Lung (tissue), 12 donors: ENCODE data around the gene KRTAP12-2. TPM values are rescaled to one million over a fixed set of nuclear protein-coding genes. Genes with fewer than 3 reads are reported as not detected.

ENCODE experiments used
- ATAC-seq: fragments of 200-7000 bp; cut with Tn5 transposase; one replicate; pipeline ENCODE4 v1.9.1; 2020; ENCODE audit warnings: moderate number of reproducible peaks; ENCODE audit not compliant: insufficient read depth, low FRiP score
- DNase-seq, 3 donors: peaks; one replicate each; pipeline ENCODE4 v3.0.0-alpha.2; 2013 to 2017
- H3K27ac ChIP-seq, 2 donors: one replicate each; pipeline ENCODE4 v1.5.1; 2013; ENCODE audit warnings: mild to moderate bottlenecking in 2 of 2, moderate library complexity in 2 of 2, control low read depth in 1 of 2, inconsistent platforms in 1 of 2, low read depth in 1 of 2, low read length in 1 of 2
- H3K27me3 ChIP-seq, 3 donors: one replicate each; pipeline ENCODE4 v1.5.1; 2013; ENCODE audit warnings: low read length in 2 of 3; ENCODE audit not compliant: control insufficient read depth in 3 of 3, insufficient read depth in 3 of 3
- H3K36me3 ChIP-seq, 4 donors: one replicate each; pipeline ENCODE4 v1.5.1; 2013; ENCODE audit warnings: low read length in 4 of 4, mild to moderate bottlenecking in 1 of 4, moderate library complexity in 1 of 4; ENCODE audit not compliant: control insufficient read depth in 4 of 4, insufficient read depth in 4 of 4
- H3K4me1 ChIP-seq, 5 donors: one replicate each; pipeline ENCODE4 v1.5.1; 2013; ENCODE audit warnings: low read length in 5 of 5, mild to moderate bottlenecking in 2 of 5, moderate library complexity in 1 of 5; ENCODE audit not compliant: control insufficient read depth in 5 of 5, insufficient read depth in 5 of 5
- H3K4me3 ChIP-seq: one replicate; pipeline ENCODE4 v1.5.1; 2013; ENCODE audit warnings: mild to moderate bottlenecking, control low read depth, moderate library complexity
- H3K9ac ChIP-seq, 2 donors: one replicate each; pipeline ENCODE4 v1.5.1; 2013; ENCODE audit warnings: low read length in 2 of 2, control low read depth in 1 of 2; ENCODE audit not compliant: insufficient read depth in 1 of 2
- H3K9me3 ChIP-seq, 4 donors: one replicate each; pipeline ENCODE4 v1.5.1; 2013; ENCODE audit warnings: low read length in 3 of 4, mild to moderate bottlenecking in 1 of 4, moderate library complexity in 1 of 4; ENCODE audit not compliant: control insufficient read depth in 4 of 4, insufficient read depth in 3 of 4
- CTCF ChIP-seq: IDR thresholded peaks from 2 replicates; pipeline ENCODE4 v1.5.1; 2012; ENCODE audit warnings: mild to moderate bottlenecking; ENCODE audit errors: control extremely low read depth, extremely low read depth
- WGBS, 2 donors: extraction: QIAGEN DNeasy Blood & Tissue Kit; methylation state at CpG; one replicate each; pipeline ENCODE4 v1.1.7; 2013; 5-methylcytosine and 5-hydroxymethylcytosine counted together
- polyA plus RNA-seq, 2 donors: library from polyadenylated mRNA; stranded (reverse); fragments of 200-250 nt; gene quantifications; one replicate each; pipeline ENCODE4 v1.2.1, GENCODE V29; 2013
- total RNA-seq, 2 donors: library from RNA; depleted of rRNA in 1 of 2; stranded (reverse); fragments of >200 nt in 1 of 2; gene quantifications; one replicate each; pipeline ENCODE4 v1.2.1, GENCODE V29; 2014 to 2021
- donor health status: control.
- donor health status: control.
- donor health status: Bipolar disorder and iron deficiency.
- donor health status: healthy.
- donor health status: DM: yes; HTN: yes; CAD: no.

The KRTAP12-2 gene
- total and polyA plus RNA-seq, 4 donors, result not detected

DNA sequence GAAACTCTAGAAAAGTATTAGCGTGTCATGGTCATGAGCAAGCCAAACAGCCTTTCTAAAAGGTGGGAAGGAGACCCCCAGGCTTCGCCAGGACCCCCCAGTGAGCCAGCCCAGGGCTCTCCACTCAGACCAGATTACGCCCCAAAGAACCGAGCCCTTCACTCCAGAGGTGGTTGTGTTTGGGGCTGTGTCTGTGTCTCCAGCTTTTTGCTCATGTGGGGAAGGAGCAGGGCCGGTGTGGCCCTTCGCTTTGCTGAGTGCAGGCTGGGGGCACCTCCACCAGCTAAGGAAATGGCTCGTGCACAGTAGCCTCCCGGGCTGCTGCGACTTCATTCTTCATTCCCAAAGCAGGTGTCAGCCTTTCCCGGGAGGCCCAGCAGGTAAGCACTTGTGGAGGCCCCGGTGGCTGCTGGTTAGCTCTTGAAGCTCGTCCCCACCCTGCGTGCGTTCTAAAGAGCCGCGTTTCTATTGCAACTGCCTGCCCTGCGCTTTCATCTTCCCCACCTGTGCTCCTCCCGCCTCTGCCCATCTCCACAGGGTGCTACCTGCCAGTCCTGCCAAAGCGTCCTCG is 44.1 kb upstream of the KRTAP12-2 start:
- Histone ChIP-seq H3K27me3 (peaks cover 33 to 94% (median 72%) of the 10 kb centered on the region in 3 donors), H3K9ac (no peak overlapping the region), H3K4me3 (no peak overlapping the region), H3K4me1 (peaks cover 0 to 30% (median 8%) of the 10 kb centered on the region in 5 donors), H3K36me3 (no peaks in the 10 kb centered on the region), H3K27ac (no peak overlapping the region), H3K9me3 (peaks cover 0 to 15% (median 0%) of the 10 kb centered on the region in 4 donors)
- ATAC-seq (no peak), DNase-seq (peak in 2 of 3 donors; percentile 64 to 66)
- no peak for TF ChIP-seq CTCF
- 3 to 6% methylated on average over 20 of the region's 20 CpGs for WGBS, 2 donors

GRCh38 chr21:44710294-44710665 is 43.6 kb upstream of the KRTAP12-2 start:
- Histone ChIP-seq H3K4me3 (no peak overlapping the region), H3K36me3 (no peaks in the 10 kb centered on the region), H3K27ac (no peak overlapping the region), H3K9me3 (peaks cover 0 to 13% (median 0%) of the 10 kb centered on the region in 4 donors), H3K4me1 (peaks cover 0 to 30% (median 8%) of the 10 kb centered on the region in 5 donors), H3K27me3 (peaks cover 33 to 92% (median 71%) of the 10 kb centered on the region in 3 donors), H3K9ac (no peak overlapping the region)
- ATAC-seq, result no peak
- DNase-seq, result no peak
- TF ChIP-seq CTCF, result no peak
- 6 to 7% methylated on average over 17 of the region's 17 CpGs for WGBS, 2 donors

- no peak for TF ChIP-seq CTCF
- H3K9me3 ChIP-seq, result peaks cover 0 to 15% (median 0%) of the 10 kb centered on the region in 4 donors
- H3K36me3 ChIP-seq, result no peaks in the 10 kb centered on the region
- no peak overlapping the region for H3K9ac ChIP-seq
- peak in 1 of 3 donors; percentile 12 for DNase-seq
- H3K4me1 ChIP-seq, result peaks cover 0 to 30% (median 8%) of the 10 kb centered on the region in 5 donors
- no peak overlapping the region for H3K27ac ChIP-seq
- no peak overlapping the region for H3K4me3 ChIP-seq
- H3K27me3 ChIP-seq, result peaks cover 35 to 87% (median 64%) of the 10 kb centered on the region in 3 donors
- 6% methylated on average over 38 to 45 of the region's 45 CpGs for WGBS, 2 donors
- no peak for ATAC-seq
Observed at GRCh38 chr21:44709426-44710293, 42.9 kb upstream of the KRTAP12-2 start.
